Gastroesophageal sphincter (tissue), 3 donors: ENCODE measurements around the gene TNS1.

ENCODE experiments used
- CTCF ChIP-seq, 4 experiments: fragments of 200-600 bp in 2 of 4; fragments of 450-650 bp in 2 of 4; sonication (generic) in 1 of 4; IDR thresholded peaks; one replicate each; pipeline ENCODE4 v1.5.1; 2017 to 2019; ENCODE audit warnings: antibody characterized with exemption in 4 of 4, mild to moderate bottlenecking in 2 of 4, moderate library complexity in 2 of 4
- EP300 ChIP-seq: sonication (generic); formaldehyde crosslinking; IDR thresholded peaks from one replicate; pipeline ENCODE4 v1.6.1; 2017; ENCODE audit warnings: antibody characterized with exemption, mild to moderate bottlenecking
- POLR2A ChIP-seq, 2 donors: fragments of 450-650 bp; IDR thresholded peaks; one replicate each; pipeline ENCODE4 v1.6.1; 2017; ENCODE audit warnings: antibody characterized with exemption in 2 of 2, mild to moderate bottlenecking in 2 of 2, moderate library complexity in 1 of 2
- POLR2AphosphoS5 ChIP-seq: sonication (generic); formaldehyde crosslinking; IDR thresholded peaks from one replicate; pipeline ENCODE4 v1.6.1; 2017; ENCODE audit warnings: antibody characterized with exemption

GRCh38 chr2:217893440-217893839 is 109.4 kb downstream of the TNS1 start:
- TF ChIP-seq CTCF (IDR thresholded peaks at IDR 0.05) (no peak), POLR2AphosphoS5 (no peak), EP300 (no peak), POLR2A (IDR thresholded peaks at IDR 0.05) (no peak)
